Activated CD8-positive, alpha-beta memory T cell treated with anti-CD3 and anti-CD28 coated beads, Interleukin-2, amount 50 U/mL, for 1 hour (primary cell): ENCODE measurements around the gene ADSS2.
"Not testable (repeated sequence)": the region's sequence is repeated elsewhere in the genome, so short reads cannot be mapped to it uniquely, and the experiment has no call there.

Source experiments
- DNase-seq: peaks from one replicate; pipeline ENCODE4 v3.0.0-alpha.2; 2020; ENCODE audit errors: extremely low read depth

Gene ADSS2

GRCh38 chr1:244395965-244396364, 55.7 kb downstream of the ADSS2 start:
- no peak for DNase-seq

GRCh38 chr1:244394826-244395765, 56.6 kb downstream of the ADSS2 start:
- no peak for DNase-seq

GRCh38 chr1:244394346-244394745, 57.4 kb downstream of the ADSS2 start:
- DNase-seq, result no peak

- no peak for DNase-seq
Measured at GRCh38 chr1:244393604-244394176, 58.0 kb downstream of the ADSS2 start.

- DNase-seq, result no peak
Measured at GRCh38 chr1:244391761-244392160, 59.9 kb downstream of the ADSS2 start.

- DNase-seq, result no peak
Measured at GRCh38 chr1:244388961-244389360, 62.7 kb downstream of the ADSS2 start.

- DNase-seq, result no peak
Measured at GRCh38 chr1:244387415-244387814, 64.3 kb downstream of the ADSS2 start.

- no peak for DNase-seq
Measured at GRCh38 chr1:244386595-244386994, 65.1 kb downstream of the ADSS2 start.

- DNase-seq, result no peak
Measured at GRCh38 chr1:244384066-244384465, 67.6 kb downstream of the ADSS2 start.

GRCh38 chr1:244383278-244383884, 68.3 kb downstream of the ADSS2 start:
- no peak for DNase-seq

- DNase-seq, result no peak
Measured at GRCh38 chr1:244381878-244382565, 69.7 kb downstream of the ADSS2 start.

GRCh38 chr1:244376126-244376525, 75.6 kb downstream of the ADSS2 start:
- DNase-seq, result no peak

- no peak for DNase-seq
Measured at GRCh38 chr1:244375051-244375450, 76.7 kb downstream of the ADSS2 start.

- DNase-seq, result not testable (repeated sequence)
Measured at GRCh38 chr1:244374484-244374883, 77.2 kb downstream of the ADSS2 start.

GRCh38 chr1:244371242-244372141, 80.2 kb downstream of the ADSS2 start:
- no peak for DNase-seq

- DNase-seq, result no peak
Measured at GRCh38 chr1:244370060-244370637, 81.6 kb downstream of the ADSS2 start.

- no peak for DNase-seq
Measured at GRCh38 chr1:244369256-244370057, 82.3 kb downstream of the ADSS2 start.

- DNase-seq, result no peak
Measured at GRCh38 chr1:244368279-244368678, 83.4 kb downstream of the ADSS2 start.

GRCh38 chr1:244367399-244368114, 84.2 kb downstream of the ADSS2 start:
- no peak for DNase-seq
